ENCODE results near the gene DLEC1.

- TF ChIP-seq CTCF (IDR thresholded peaks at IDR 0.05) (no peak), POLR2A (IDR thresholded peaks at IDR 0.05) (no peak)
Measured at GRCh38 chr3:38117163-38117716, 78.2 kb downstream of the DLEC1 start.
